Natural killer cell (primary cell): ENCODE results near the gene TAX1BP1. TPM values are rescaled to one million over a fixed set of nuclear protein-coding genes. Genes with fewer than 3 reads are reported as not detected.

Source experiments
- ATAC-seq, 3 donors: fragments of 150-1000 bp in 2 of 3; fragments of 200-7000 bp in 1 of 3; cut with Tn5 transposase; 1 replicate in 1 of 3; 2 replicates in 2 of 3; pipeline ENCODE4 v1.10.0; 2021; ENCODE audit warnings: mild to moderate bottlenecking in 2 of 3, moderate library complexity in 2 of 3
- DNase-seq, 2 donors: peaks; one replicate each; pipeline versions ENCODE4 v3.0.0 to v3.0.0-alpha.2; 2013 to 2021; ENCODE audit warnings: mixed read lengths in 1 of 2
- H3K27ac ChIP-seq: one replicate; pipeline ENCODE4 v1.5.1; 2013; ENCODE audit warnings: mild to moderate bottlenecking, low read length
- H3K27me3 ChIP-seq: one replicate; pipeline ENCODE4 v1.6.1; 2013; ENCODE audit warnings: low read length; ENCODE audit not compliant: control insufficient read depth, insufficient read depth
- H3K36me3 ChIP-seq: one replicate; pipeline ENCODE4 v1.6.1; 2013; ENCODE audit warnings: low read length; ENCODE audit not compliant: control insufficient read depth, insufficient read depth
- H3K4me1 ChIP-seq: one replicate; pipeline ENCODE4 v1.6.1; 2013; ENCODE audit warnings: low read length; ENCODE audit not compliant: control insufficient read depth, insufficient read depth
- H3K4me3 ChIP-seq: one replicate; pipeline ENCODE4 v1.5.1; 2013; ENCODE audit warnings: low read length
- H3K9me3 ChIP-seq: one replicate; pipeline ENCODE4 v1.6.1; 2013; ENCODE audit warnings: low read length; ENCODE audit not compliant: control insufficient read depth, insufficient read depth
- H3K27ac Mint-ChIP-seq, 2 donors: one replicate each; pipeline ENCODE4 v1.8.0; 2022; ENCODE audit warnings: mild to moderate bottlenecking in 2 of 2, mixed read lengths in 2 of 2, moderate library complexity in 1 of 2
- H3K27me3 Mint-ChIP-seq, 2 donors: one replicate each; pipeline ENCODE4 v1.8.0; 2022; ENCODE audit warnings: low read depth in 2 of 2, mixed read lengths in 2 of 2
- H3K36me3 Mint-ChIP-seq: one replicate; pipeline ENCODE4 v1.8.0; 2022; ENCODE audit warnings: mixed read lengths
- H3K4me1 Mint-ChIP-seq, 2 donors: one replicate each; pipeline ENCODE4 v1.8.0; 2022; ENCODE audit warnings: mixed read lengths in 2 of 2
- H3K4me3 Mint-ChIP-seq: one replicate; pipeline ENCODE4 v1.8.0; 2022; ENCODE audit warnings: mild to moderate bottlenecking, moderate library complexity, mixed read lengths
- H3K9me3 Mint-ChIP-seq, 2 donors: one replicate each; pipeline ENCODE4 v1.8.0; 2022; ENCODE audit warnings: mixed read lengths in 2 of 2
- WGBS: methylation state at CpG from one replicate; pipeline ENCODE4 v1.1.7; 2013; ENCODE audit warnings: missing lambda C conversion rate; ENCODE audit not compliant: insufficient coverage; 5-methylcytosine and 5-hydroxymethylcytosine counted together
- intact Hi-C: fragments of 100-400 bp; cut with micrococcal nuclease; formaldehyde crosslinking; loops from one replicate; pipeline ENCODE4 v1.14.2; 2022
- total RNA-seq, 4 donors: library from RNA; stranded (reverse); fragments of 120-200 nt in 1 of 4; gene quantifications; one replicate each; pipeline versions ENCODE4 v1.2.3 to v1.2.4, GENCODE V29; 2013 to 2022
- TF ChIP-seq, protein P1 (sequence below): fragments of 200-600 bp; IDR thresholded peaks from one replicate; pipeline ENCODE4 v1.8.0; 2022; ENCODE audit warnings: antibody characterized with exemption

Gene TAX1BP1
- total RNA-seq, 3 donors from 2014 or later (not counting 1 experiment from before 2014, with no cell fraction given): 135 to 158 (median 150) TPM

DNA sequence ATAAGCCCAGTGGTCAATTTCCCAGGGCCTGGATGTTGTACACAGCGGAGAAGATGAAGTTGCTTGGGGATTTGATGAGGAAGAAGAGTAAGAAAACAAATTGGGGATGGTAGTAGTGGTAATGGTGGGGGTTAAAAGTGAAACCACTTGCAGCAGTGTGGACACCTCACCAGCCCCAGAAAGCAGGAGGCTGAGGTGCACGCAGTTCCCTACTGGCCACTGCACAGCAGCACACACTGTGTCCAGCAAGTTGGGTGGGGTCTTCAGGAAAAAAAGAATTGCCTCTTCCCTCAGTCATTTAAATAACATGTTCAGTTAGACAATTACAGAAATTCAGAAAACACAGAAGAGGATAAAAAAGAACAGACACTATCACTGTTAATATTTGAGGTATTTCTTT is 96.6 kb downstream of the TAX1BP1 start:
- Mint-ChIP-seq H3K27ac (peak overlapping the region; percentile 35 to 62), H3K4me3 (no peak overlapping the region), H3K9me3 (no peaks in the 10 kb centered on the region), H3K36me3 (no peaks in the 10 kb centered on the region), H3K4me1 (peaks cover 12 to 32% of the 10 kb centered on the region in 2 donors), H3K27me3 (no peaks in the 10 kb centered on the region)
- H3K4me3 ChIP-seq: no peak overlapping the region
- H3K27me3 ChIP-seq: no peaks in the 10 kb centered on the region
- intact Hi-C loops: no loop called here
- ATAC-seq (no peak), DNase-seq (no peak)
- H3K4me1 ChIP-seq: no peaks in the 10 kb centered on the region
- H3K36me3 ChIP-seq: peaks cover 56% of the 10 kb centered on the region
- TF ChIP-seq, protein P1, sequence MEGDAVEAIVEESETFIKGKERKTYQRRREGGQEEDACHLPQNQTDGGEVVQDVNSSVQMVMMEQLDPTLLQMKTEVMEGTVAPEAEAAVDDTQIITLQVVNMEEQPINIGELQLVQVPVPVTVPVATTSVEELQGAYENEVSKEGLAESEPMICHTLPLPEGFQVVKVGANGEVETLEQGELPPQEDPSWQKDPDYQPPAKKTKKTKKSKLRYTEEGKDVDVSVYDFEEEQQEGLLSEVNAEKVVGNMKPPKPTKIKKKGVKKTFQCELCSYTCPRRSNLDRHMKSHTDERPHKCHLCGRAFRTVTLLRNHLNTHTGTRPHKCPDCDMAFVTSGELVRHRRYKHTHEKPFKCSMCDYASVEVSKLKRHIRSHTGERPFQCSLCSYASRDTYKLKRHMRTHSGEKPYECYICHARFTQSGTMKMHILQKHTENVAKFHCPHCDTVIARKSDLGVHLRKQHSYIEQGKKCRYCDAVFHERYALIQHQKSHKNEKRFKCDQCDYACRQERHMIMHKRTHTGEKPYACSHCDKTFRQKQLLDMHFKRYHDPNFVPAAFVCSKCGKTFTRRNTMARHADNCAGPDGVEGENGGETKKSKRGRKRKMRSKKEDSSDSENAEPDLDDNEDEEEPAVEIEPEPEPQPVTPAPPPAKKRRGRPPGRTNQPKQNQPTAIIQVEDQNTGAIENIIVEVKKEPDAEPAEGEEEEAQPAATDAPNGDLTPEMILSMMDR: no peak
- WGBS: 96% methylated on average over 2 of the region's 2 CpGs
- no peak overlapping the region for H3K27ac ChIP-seq
- H3K9me3 ChIP-seq: no peaks in the 10 kb centered on the region

DNA sequence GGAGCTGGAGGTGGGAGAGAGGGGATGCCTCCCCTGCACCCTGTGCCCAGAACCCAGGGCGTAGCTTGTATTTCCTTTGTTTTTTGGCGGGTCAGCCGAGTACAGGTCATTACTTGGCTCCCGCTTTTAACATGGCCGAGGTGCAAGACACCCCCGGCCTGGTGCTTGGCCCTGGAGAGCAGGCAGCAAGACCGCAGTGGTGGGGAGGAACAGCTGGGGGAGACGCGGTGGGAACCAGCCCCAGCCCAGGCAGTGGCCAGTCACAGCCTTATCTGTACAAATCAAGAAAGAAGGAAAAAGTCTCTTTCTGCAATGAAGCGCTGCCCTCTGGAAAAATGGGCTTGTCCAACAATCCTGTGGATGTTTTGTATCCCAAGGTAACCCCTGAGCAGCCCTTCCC is 99.1 kb downstream of the TAX1BP1 start:
- ATAC-seq (no peak), DNase-seq (no peak)
- 97% methylated on average over 10 of the region's 10 CpGs for WGBS
- Mint-ChIP-seq H3K4me3 (no peak overlapping the region), H3K36me3 (no peaks in the 10 kb centered on the region), H3K4me1 (peaks cover 12 to 32% of the 10 kb centered on the region in 2 donors), H3K27ac (peak overlapping the region; percentile 59 to 62), H3K27me3 (no peaks in the 10 kb centered on the region), H3K9me3 (no peaks in the 10 kb centered on the region)
- H3K27ac ChIP-seq: no peak overlapping the region
- TF ChIP-seq, protein P1: no peak
- H3K4me3 ChIP-seq: no peak overlapping the region
- H3K27me3 ChIP-seq: no peaks in the 10 kb centered on the region
- intact Hi-C loops: no loop called here
- no peaks in the 10 kb centered on the region for H3K4me1 ChIP-seq
- peaks cover 33% of the 10 kb centered on the region for H3K36me3 ChIP-seq
- H3K9me3 ChIP-seq: no peaks in the 10 kb centered on the region

DNA sequence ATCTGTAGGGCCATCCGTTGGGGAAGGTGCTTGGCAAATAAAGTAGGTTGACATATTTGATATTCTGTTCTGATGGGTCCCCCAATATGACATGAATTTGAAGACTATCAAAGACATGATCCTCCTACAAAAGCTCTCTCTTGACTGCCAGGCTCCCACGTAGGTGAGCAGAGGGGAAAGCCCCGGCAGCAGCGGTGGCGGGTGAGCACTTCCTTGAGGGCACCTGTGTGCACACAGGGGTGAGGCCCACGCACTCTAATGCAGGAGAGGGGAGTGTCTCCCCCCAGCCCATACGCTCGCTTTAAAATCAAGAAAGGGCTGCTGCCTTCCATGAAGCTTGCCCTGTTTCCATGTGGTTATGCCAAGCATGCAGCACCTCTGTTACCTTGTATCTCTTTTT is 100.4 kb downstream of the TAX1BP1 start:
- Histone ChIP-seq H3K36me3 (peaks cover 29% of the 10 kb centered on the region), H3K4me3 (no peak overlapping the region), H3K27me3 (no peaks in the 10 kb centered on the region), H3K27ac (no peak overlapping the region), H3K4me1 (no peaks in the 10 kb centered on the region), H3K9me3 (no peaks in the 10 kb centered on the region)
- Mint-ChIP-seq H3K27me3 (no peaks in the 10 kb centered on the region), H3K9me3 (no peaks in the 10 kb centered on the region), H3K27ac (peak overlapping the region; percentile 59 to 63), H3K4me3 (no peak overlapping the region), H3K36me3 (no peaks in the 10 kb centered on the region), H3K4me1 (peaks cover 12 to 25% of the 10 kb centered on the region in 2 donors)
- ATAC-seq (peak in 1 of 3 donors; percentile 36), DNase-seq (peak in 1 of 2 donors; percentile 63)
- intact Hi-C loops: no loop called here
- 89% methylated on average over 7 of the region's 8 CpGs for WGBS
- TF ChIP-seq, protein P1: no peak

DNA sequence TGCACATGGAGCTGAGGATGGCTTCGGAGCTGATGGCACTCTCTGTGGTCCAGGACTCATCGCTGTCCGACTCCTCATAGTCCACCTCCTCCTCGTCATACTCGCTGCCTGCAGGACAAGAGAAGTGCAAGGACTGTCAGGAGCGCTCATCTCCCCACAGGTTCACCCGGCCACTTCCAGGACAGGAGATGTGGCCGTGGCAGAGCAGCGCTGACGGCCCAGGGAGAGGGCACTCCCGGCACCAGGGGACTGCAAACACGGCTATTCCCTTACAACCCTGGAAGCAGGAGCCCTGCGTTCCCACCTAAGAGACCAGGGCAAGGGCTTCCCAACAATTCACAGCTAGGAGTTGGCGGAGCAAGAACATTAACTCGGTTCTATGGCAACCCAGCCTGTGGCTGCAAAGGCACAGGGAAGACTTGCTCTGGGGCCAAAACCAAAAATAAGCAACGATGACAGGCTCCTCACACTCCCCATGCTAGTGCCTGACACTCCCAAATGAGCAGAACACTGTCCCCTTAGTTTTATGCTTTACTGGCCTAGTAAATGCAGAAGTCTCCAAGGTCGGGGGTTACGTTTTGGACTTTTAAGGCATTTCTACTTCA is 100.9 kb downstream of the TAX1BP1 start:
- ATAC-seq (no peak), DNase-seq (no peak)
- intact Hi-C loops: no loop called here
- TF ChIP-seq, protein P1: no peak
- H3K4me1 ChIP-seq: no peaks in the 10 kb centered on the region
- H3K27me3 ChIP-seq: no peaks in the 10 kb centered on the region
- peaks cover 13 to 26% of the 10 kb centered on the region in 2 donors for H3K4me1 Mint-ChIP-seq
- no peaks in the 10 kb centered on the region for H3K9me3 Mint-ChIP-seq
- H3K9me3 ChIP-seq: no peaks in the 10 kb centered on the region
- H3K27ac Mint-ChIP-seq: peak overlapping the region in 1 of 2 donors; percentile 63
- H3K36me3 ChIP-seq: peaks cover 26% of the 10 kb centered on the region
- H3K36me3 Mint-ChIP-seq: no peaks in the 10 kb centered on the region
- H3K27me3 Mint-ChIP-seq: no peaks in the 10 kb centered on the region
- H3K4me3 ChIP-seq: no peak overlapping the region
- 97% methylated on average over 18 of the region's 18 CpGs for WGBS
- H3K4me3 Mint-ChIP-seq: no peak overlapping the region
- no peak overlapping the region for H3K27ac ChIP-seq
